NCI-H460 (cell line): ENCODE results near the gene ARAP3. TPM values are rescaled to one million over a fixed set of nuclear protein-coding genes. Genes with fewer than 3 reads are reported as not detected.

Source experiments
- DNase-seq: peaks from one replicate; pipeline ENCODE4 v3.0.0-alpha.2; 2016; ENCODE audit warnings: low read depth; ENCODE audit errors: extremely low read depth
- total RNA-seq: library from RNA; depleted of rRNA; stranded (reverse); fragments of >200 nt; shearing (Covaris generic); gene quantifications from 2 replicates; pipeline ENCODE4 v1.2.3, GENCODE V29; 2014

Gene ARAP3
- total RNA-seq, 1 experiment from 2014 or later = 3.7 TPM

- DNase-seq = no peak
Measured at GRCh38 chr5:141672071-141672840, 9.8 kb downstream of the ARAP3 start.

GRCh38 chr5:141669520-141669919 lies 12.5 kb downstream of the ARAP3 start:
- no peak for DNase-seq

GRCh38 chr5:141668601-141669265 lies 13.3 kb downstream of the ARAP3 start:
- DNase-seq = no peak

- DNase-seq = no peak
Measured at GRCh38 chr5:141665995-141666940, 15.8 kb downstream of the ARAP3 start.

GRCh38 chr5:141664733-141665461 lies 17.1 kb downstream of the ARAP3 start:
- peak; percentile 70 for DNase-seq

GRCh38 chr5:141663506-141663905 lies 18.5 kb downstream of the ARAP3 start:
- no peak for DNase-seq

- no peak for DNase-seq
Measured at GRCh38 chr5:141662028-141662427, 20.0 kb downstream of the ARAP3 start.

GRCh38 chr5:141657937-141658545 lies 24.0 kb downstream of the ARAP3 start:
- DNase-seq = no peak

GRCh38 chr5:141657404-141657803 lies 24.6 kb downstream of the ARAP3 start:
- no peak for DNase-seq

- DNase-seq = no peak
Measured at GRCh38 chr5:141656396-141656795, 25.6 kb downstream of the ARAP3 start.

- DNase-seq = no peak
Measured at GRCh38 chr5:141655020-141655419, 27.0 kb downstream of the ARAP3 start.

GRCh38 chr5:141654298-141654697 lies 27.7 kb downstream of the ARAP3 start:
- DNase-seq = no peak

GRCh38 chr5:141651728-141652105 lies 30.3 kb downstream of the ARAP3 start:
- DNase-seq = no peak

- peak; percentile 78 for DNase-seq
Measured at GRCh38 chr5:141650851-141651727, 30.9 kb downstream of the ARAP3 start, which contains the start of gene FCHSD1. TSS of gene FCHSD1 (minus strand) at chr5:141651418. CDS start at chr5:141651368, 50 bp downstream.

- DNase-seq = no peak
Measured at GRCh38 chr5:141649972-141650371, 32.1 kb downstream of the ARAP3 start.

GRCh38 chr5:141649056-141649688 lies 32.9 kb downstream of the ARAP3 start:
- DNase-seq = no peak

GRCh38 chr5:141647851-141648250 lies 34.2 kb downstream of the ARAP3 start:
- DNase-seq = no peak

GRCh38 chr5:141647242-141647641 lies 34.8 kb downstream of the ARAP3 start:
- DNase-seq = no peak
